Large intestine (tissue), 3 donors: Measurements from ENCODE around the gene PSMD13. TPM values are rescaled to one million over a fixed set of nuclear protein-coding genes. Genes with fewer than 3 reads are reported as not detected.

Experiments
- DNase-seq, 2 donors: peaks; one replicate each; pipeline versions ENCODE4 v3.0.0 to v3.0.0-alpha.2; 2013
- H3K27ac ChIP-seq: one replicate; pipeline ENCODE4 v1.5.1; 2013; ENCODE audit warnings: low read length
- H3K27me3 ChIP-seq: 2 replicates; pipeline ENCODE4 v1.6.1; 2013; ENCODE audit warnings: low read length; ENCODE audit not compliant: control insufficient read depth, insufficient read depth
- H3K36me3 ChIP-seq: 2 replicates; pipeline ENCODE4 v1.6.1; 2013; ENCODE audit warnings: low read length; ENCODE audit not compliant: control insufficient read depth, insufficient read depth
- H3K4me1 ChIP-seq: one replicate; pipeline ENCODE4 v1.6.1; 2013; ENCODE audit warnings: low read length; ENCODE audit not compliant: control insufficient read depth, insufficient read depth
- H3K4me3 ChIP-seq: one replicate; pipeline ENCODE4 v1.5.1; 2013; ENCODE audit warnings: low read length
- H3K9me3 ChIP-seq: one replicate; pipeline ENCODE4 v1.6.1; 2013; ENCODE audit warnings: mild to moderate bottlenecking, low read depth, low read length, moderate library complexity; ENCODE audit not compliant: control insufficient read depth
- WGBS: methylation state at CpG from one replicate; pipeline ENCODE4 v1.1.5; 2013; ENCODE audit warnings: low lambda C conversion rate; ENCODE audit not compliant: insufficient coverage; 5-methylcytosine and 5-hydroxymethylcytosine counted together
- polyA plus RNA-seq: library from polyadenylated mRNA; unstranded; fragments of 120-200 nt; gene quantifications from one replicate; pipeline ENCODE4 v1.2.1, GENCODE V29; 2013

PSMD13 gene
- polyA plus RNA-seq, 1 donor, result 107 TPM

GRCh38 chr11:196786-197731 is 39.7 kb upstream of the PSMD13 start:
- H3K9me3 ChIP-seq, result peaks cover 3% of the 10 kb centered on the region
- no peaks in the 10 kb centered on the region for H3K4me1 ChIP-seq
- no peak overlapping the region for H3K4me3 ChIP-seq
- H3K27me3 ChIP-seq, result no peaks in the 10 kb centered on the region
- WGBS, result no CpG with 5 or more reads among the region's 23 CpGs
- no peak for DNase-seq
- H3K36me3 ChIP-seq, result peaks cover 12% of the 10 kb centered on the region
- H3K27ac ChIP-seq, result no peak overlapping the region

- Histone ChIP-seq H3K27ac (no peak overlapping the region), H3K4me3 (no peak overlapping the region), H3K36me3 (peaks cover 12% of the 10 kb centered on the region), H3K9me3 (peaks cover 3% of the 10 kb centered on the region), H3K27me3 (no peaks in the 10 kb centered on the region), H3K4me1 (no peaks in the 10 kb centered on the region)
- no CpG with 5 or more reads among the region's 9 CpGs for WGBS
- DNase-seq, result no peak
Measured at GRCh38 chr11:197741-198235, 39.0 kb upstream of the PSMD13 start.

- WGBS, result no CpG with 5 or more reads among the region's 21 CpGs
- H3K4me3 ChIP-seq, result no peak overlapping the region
- H3K36me3 ChIP-seq, result peaks cover 18% of the 10 kb centered on the region
- no peaks in the 10 kb centered on the region for H3K27me3 ChIP-seq
- no peaks in the 10 kb centered on the region for H3K4me1 ChIP-seq
- no peak for DNase-seq
- H3K27ac ChIP-seq, result no peak overlapping the region
- peaks cover 3% of the 10 kb centered on the region for H3K9me3 ChIP-seq
Measured at GRCh38 chr11:198236-198806, 38.5 kb upstream of the PSMD13 start.

GRCh38 chr11:199004-199581 is 37.7 kb upstream of the PSMD13 start:
- Histone ChIP-seq H3K4me1 (no peaks in the 10 kb centered on the region), H3K9me3 (peaks cover 3% of the 10 kb centered on the region), H3K4me3 (no peak overlapping the region), H3K27ac (no peak overlapping the region), H3K36me3 (peaks cover 25% of the 10 kb centered on the region), H3K27me3 (no peaks in the 10 kb centered on the region)
- DNase-seq, result no peak
- no CpG with 5 or more reads among the region's 13 CpGs for WGBS

GRCh38 chr11:199782-200181 is 37.0 kb upstream of the PSMD13 start:
- no peaks in the 10 kb centered on the region for H3K27me3 ChIP-seq
- WGBS, result no CpG with 5 or more reads among the region's 8 CpGs
- no peak for DNase-seq
- peaks cover 3% of the 10 kb centered on the region for H3K9me3 ChIP-seq
- H3K4me1 ChIP-seq, result no peaks in the 10 kb centered on the region
- no peak overlapping the region for H3K27ac ChIP-seq
- H3K4me3 ChIP-seq, result no peak overlapping the region
- peaks cover 31% of the 10 kb centered on the region for H3K36me3 ChIP-seq

- Histone ChIP-seq H3K4me1 (peaks cover 4% of the 10 kb centered on the region), H3K36me3 (peaks cover 38% of the 10 kb centered on the region), H3K27me3 (no peaks in the 10 kb centered on the region), H3K4me3 (no peak overlapping the region), H3K27ac (no peak overlapping the region), H3K9me3 (peaks cover 3% of the 10 kb centered on the region)
- no peak for DNase-seq
- WGBS, result no CpG with 5 or more reads among the region's 13 CpGs
Measured at GRCh38 chr11:200224-201003, 36.4 kb upstream of the PSMD13 start.

GRCh38 chr11:201966-202365 is 34.8 kb upstream of the PSMD13 start:
- DNase-seq, result no peak
- peaks cover 42% of the 10 kb centered on the region for H3K36me3 ChIP-seq
- peaks cover 8% of the 10 kb centered on the region for H3K4me1 ChIP-seq
- no peak overlapping the region for H3K27ac ChIP-seq
- no peak overlapping the region for H3K4me3 ChIP-seq
- no peaks in the 10 kb centered on the region for H3K27me3 ChIP-seq
- WGBS, result no CpG with 5 or more reads among the region's 15 CpGs
- H3K9me3 ChIP-seq, result peaks cover 3% of the 10 kb centered on the region

GRCh38 chr11:202490-202889 is 34.3 kb upstream of the PSMD13 start:
- no CpG with 5 or more reads among the region's 8 CpGs for WGBS
- H3K27me3 ChIP-seq, result no peaks in the 10 kb centered on the region
- peaks cover 8% of the 10 kb centered on the region for H3K4me1 ChIP-seq
- H3K9me3 ChIP-seq, result peaks cover 3% of the 10 kb centered on the region
- no peak overlapping the region for H3K27ac ChIP-seq
- peaks cover 42% of the 10 kb centered on the region for H3K36me3 ChIP-seq
- no peak for DNase-seq
- no peak overlapping the region for H3K4me3 ChIP-seq

GRCh38 chr11:203056-203944 is 33.5 kb upstream of the PSMD13 start:
- peaks cover 42% of the 10 kb centered on the region for H3K36me3 ChIP-seq
- no CpG with 5 or more reads among the region's 7 CpGs for WGBS
- H3K4me3 ChIP-seq, result no peak overlapping the region
- no peaks in the 10 kb centered on the region for H3K27me3 ChIP-seq
- H3K4me1 ChIP-seq, result peaks cover 8% of the 10 kb centered on the region
- H3K9me3 ChIP-seq, result peaks cover 3% of the 10 kb centered on the region
- no peak overlapping the region for H3K27ac ChIP-seq
- no peak for DNase-seq
